CD4-positive, alpha-beta T cell treated with Interleukin-15 for 4 hours (primary cell): Measurements from ENCODE around the gene STXBP1.

Experiments used
- DNase-seq: peaks from one replicate; pipeline ENCODE4 v3.0.0-alpha.2; 2020; ENCODE audit warnings: low spot score

STXBP1 gene

DNA sequence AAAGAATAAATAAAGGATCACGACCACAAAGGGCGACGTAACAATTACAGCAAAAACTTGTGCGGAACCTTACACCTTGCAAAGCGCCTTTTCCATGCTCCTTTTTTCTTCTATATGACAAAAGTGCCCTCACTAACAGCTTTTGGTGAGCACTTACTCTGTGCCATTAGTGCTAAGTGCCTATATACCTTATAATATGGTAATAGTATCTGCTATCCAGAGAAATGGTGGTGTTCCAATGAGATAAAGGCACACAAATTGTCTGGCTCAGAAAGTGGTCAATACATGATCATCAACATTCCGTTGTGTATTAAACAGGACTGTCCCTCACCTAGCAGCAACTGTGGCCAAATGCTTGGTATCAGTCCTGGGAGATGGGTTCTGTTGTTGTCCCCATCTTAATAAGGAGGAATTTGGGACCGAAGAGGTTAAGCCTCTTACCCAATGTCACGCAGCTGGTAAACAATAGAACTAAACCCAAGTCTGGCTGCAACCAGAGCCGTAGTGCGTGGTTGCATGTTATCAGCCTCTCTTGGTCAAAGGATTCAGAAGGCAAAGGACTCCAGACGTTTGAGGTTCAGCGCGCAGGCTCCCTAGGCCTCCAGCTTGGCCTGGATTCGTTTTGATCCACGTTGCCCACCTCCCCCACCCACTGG lies 123.6 kb downstream of the STXBP1 start:
- no peak for DNase-seq

DNA sequence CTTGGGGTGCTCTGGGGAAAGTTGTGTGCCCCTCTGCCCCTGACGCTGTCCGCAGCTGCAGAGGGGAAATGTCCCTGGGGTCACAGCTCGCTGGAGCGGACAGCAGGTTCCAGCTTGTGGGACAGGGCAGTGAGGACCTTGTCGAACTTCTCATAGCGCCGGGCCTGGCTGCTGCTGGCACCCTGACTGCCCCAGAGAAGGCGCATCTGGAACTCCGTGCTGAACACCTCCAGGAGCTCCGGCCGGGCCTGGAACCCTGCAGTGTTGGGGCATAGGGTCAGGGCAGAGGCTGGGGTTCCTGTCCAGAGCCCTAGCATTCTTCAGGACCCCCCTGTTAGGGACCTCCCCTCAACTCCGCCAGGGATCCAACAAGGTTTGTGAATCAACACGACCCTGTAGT lies 126.6 kb downstream of the STXBP1 start:
- no peak for DNase-seq

GRCh38 chr9:127739614-127740330 lies 127.7 kb downstream of the STXBP1 start:
- no peak for DNase-seq

DNA sequence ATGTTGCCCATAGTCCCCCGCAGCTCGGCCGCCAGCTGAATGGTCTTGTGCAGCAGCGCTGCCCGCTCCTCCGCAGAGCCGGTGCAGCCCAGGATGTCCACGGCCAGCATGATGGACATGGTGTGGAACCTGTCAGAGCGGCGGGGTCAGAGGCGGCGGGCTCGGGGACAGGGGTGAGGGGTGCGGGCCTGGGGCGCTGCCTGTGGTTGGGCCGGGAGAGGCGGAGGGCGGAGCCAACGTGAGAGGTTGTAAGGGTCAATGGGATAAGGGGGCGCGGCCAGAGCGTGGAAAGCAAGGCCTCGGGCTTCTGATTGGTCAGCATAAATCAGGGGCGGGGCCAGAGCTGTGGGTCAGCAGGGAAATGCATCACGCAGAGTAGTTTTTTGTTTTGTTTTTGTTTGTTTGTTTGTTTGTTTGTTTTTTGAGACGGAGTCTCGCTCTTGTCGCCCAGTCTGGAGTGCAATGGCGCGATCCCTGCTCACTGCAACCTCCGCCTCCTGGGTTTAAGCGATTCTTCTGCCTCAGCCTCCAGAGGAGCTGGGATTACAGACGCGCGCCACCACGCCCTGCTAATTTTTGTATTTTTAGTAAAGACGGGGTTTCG lies 129.9 kb downstream of the STXBP1 start:
- DNase-seq: no peak
